ENCODE data around the gene FAM180B.
"Not testable (repeated sequence)": the region's sequence is repeated elsewhere in the genome, so short reads cannot be mapped to it uniquely, and the experiment has no call there.

FAM180B gene

GRCh38 chr11:47553406-47553743 is 33.1 kb upstream of the FAM180B start (continued):
- TF ChIP-seq ZNF518A (tag by site-specific recombination; conservative IDR thresholded peaks at IDR 0.05; ENCODE audit: low read depth) = no peak
- no peak for TF ChIP-seq PRDM6 (tag by site-specific recombination; IDR thresholded peaks at IDR 0.05)
- no peak for TF ChIP-seq ZNF138 (tag by site-specific recombination; IDR thresholded peaks at IDR 0.05; ENCODE audit: borderline replicate concordance)
- no peak for TF ChIP-seq ZNF639 (tag by site-specific recombination; IDR thresholded peaks at IDR 0.05)
- no peak for TF ChIP-seq HIC1 (tag by site-specific recombination; IDR thresholded peaks at IDR 0.05)
- TF ChIP-seq MEIS1 (CRISPR knock-in tag; IDR thresholded peaks at IDR 0.05; ENCODE audit: borderline replicate concordance) = no peak
- TF ChIP-seq ZBTB10 (tag by site-specific recombination; IDR thresholded peaks at IDR 0.05) = no peak

GRCh38 chr11:47557004-47557403 is 29.5 kb upstream of the FAM180B start:
- peak; percentile 66 for TF ChIP-seq KLF1 (tag by site-specific recombination; IDR thresholded peaks at IDR 0.05)
- ChIA-PET CTCF (interaction anchor here (0.6 kb wide), 1 partner anchor 12 kb away, joined by 4 read pairs; no protein-coding TSS in a partner anchor), POLR2A (interaction anchor here (0.6 kb wide), 1 partner anchor 13 kb away, joined by 7 read pairs; no protein-coding TSS in a partner anchor)
- not testable (repeated sequence) for H3K27ac ChIP-seq (ENCODE audit: extremely low read depth, low read depth, low read length); H3K4me1 ChIP-seq (ENCODE audit: control insufficient read depth, insufficient read depth, low read length); H3K36me3 ChIP-seq (ENCODE audit: control insufficient read depth in 2 of 2, insufficient read depth in 1 of 2, low read length in 2 of 2); H3K4me3 ChIP-seq (ENCODE audit: low read depth, low read length); H3K9me3 ChIP-seq (ENCODE audit: control insufficient read depth, insufficient read depth, low read depth, low read length)

GRCh38 chr11:47558695-47559094 is 27.8 kb upstream of the FAM180B start:
- CTCF ChIA-PET = interaction anchor here (0.6 kb wide), 1 partner anchor 54 kb away, joined by 4 read pairs; no protein-coding TSS in a partner anchor
- POLR2A ChIA-PET = no interaction called here

More at GRCh38 chr11:47558695-47559094, 27.8 kb upstream of the FAM180B start:
- no peaks in the 10 kb centered on the region for H3K9me3 ChIP-seq (ENCODE audit: control insufficient read depth, insufficient read depth, low read depth, low read length)
- TF ChIP-seq ZNF350 (tag by site-specific recombination; IDR thresholded peaks at IDR 0.05) = no peak
- TF ChIP-seq ZNF175 (tag by site-specific recombination; IDR thresholded peaks at IDR 0.05) = no peak
- no peak for TF ChIP-seq ZNF830 (tag by site-specific recombination; IDR thresholded peaks at IDR 0.05; ENCODE audit: low read depth)
- H3K4me1 ChIP-seq (ENCODE audit: control insufficient read depth, insufficient read depth, low read length) = no peaks in the 10 kb centered on the region
- no peak overlapping the region for H3K27ac ChIP-seq (ENCODE audit: extremely low read depth, low read depth, low read length)
- no peak overlapping the region for H3K4me3 ChIP-seq (ENCODE audit: low read depth, low read length)
- no peaks in the 10 kb centered on the region; a peak in 1 of 3 replicates for H3K36me3 ChIP-seq (ENCODE audit: control insufficient read depth in 2 of 2, insufficient read depth in 1 of 2, low read length in 2 of 2)

Measured in HEK293 (cell line).